Chondrocyte (in vitro differentiated cells): Measurements from ENCODE around the gene FRS2. TPM values are rescaled to one million over a fixed set of nuclear protein-coding genes. Genes with fewer than 3 reads are reported as not detected.

Experiments
- DNase-seq: peaks from one replicate; pipeline ENCODE4 v3.0.0; 2021; ENCODE audit warnings: mixed read lengths, low spot score
- H3K27ac Mint-ChIP-seq: one replicate; pipeline ENCODE4 v1.8.0; 2021; ENCODE audit warnings: mild to moderate bottlenecking, moderate library complexity, mixed read lengths; ENCODE audit not compliant: unreplicated experiment
- H3K27me3 Mint-ChIP-seq: 2 replicates; pipeline ENCODE4 v1.8.0; 2021; ENCODE audit warnings: low read depth, mixed read lengths
- H3K36me3 Mint-ChIP-seq: 2 replicates; pipeline ENCODE4 v1.8.0; 2021; ENCODE audit warnings: low read depth, mixed read lengths
- H3K4me1 Mint-ChIP-seq: 2 replicates; pipeline ENCODE4 v1.8.0; 2021; ENCODE audit warnings: low read depth, mild to moderate bottlenecking, mixed read lengths
- H3K4me3 Mint-ChIP-seq: one replicate; pipeline ENCODE4 v1.8.0; 2021; ENCODE audit warnings: mild to moderate bottlenecking, moderate library complexity, mixed read lengths; ENCODE audit not compliant: unreplicated experiment
- H3K9me3 Mint-ChIP-seq: 2 replicates; pipeline ENCODE4 v1.8.0; 2021; ENCODE audit warnings: low read depth, mixed read lengths
- CTCF ChIP-seq: fragments of 200-600 bp; sonication (generic); IDR thresholded peaks from 2 replicates; pipeline ENCODE4 v1.5.0; 2021; ENCODE audit warnings: antibody characterized with exemption, mild to moderate bottlenecking, moderate library complexity
- total RNA-seq: library from RNA; stranded (reverse); gene quantifications from 3 replicates; pipeline ENCODE4 v1.2.1, GENCODE V29; 2021

Gene FRS2
- total RNA-seq, 1 donor from 2014 or later: 46.9 TPM

GRCh38 chr12:69579029-69579428 is 108.8 kb downstream of the FRS2 start:
- H3K27ac Mint-ChIP-seq: no peak overlapping the region
- H3K4me1 Mint-ChIP-seq: peaks cover 3% of the 10 kb centered on the region
- no peak overlapping the region for H3K4me3 Mint-ChIP-seq
- H3K9me3 Mint-ChIP-seq: no peaks in the 10 kb centered on the region
- DNase-seq: no peak
- no peak for TF ChIP-seq CTCF
- no peaks in the 10 kb centered on the region for H3K27me3 Mint-ChIP-seq
- H3K36me3 Mint-ChIP-seq: peaks cover 12% of the 10 kb centered on the region

- Mint-ChIP-seq H3K36me3 (peaks cover 3% of the 10 kb centered on the region), H3K27me3 (no peaks in the 10 kb centered on the region), H3K27ac (no peak overlapping the region), H3K4me3 (no peak overlapping the region), H3K4me1 (peaks cover 8% of the 10 kb centered on the region), H3K9me3 (no peaks in the 10 kb centered on the region)
- TF ChIP-seq CTCF: no peak
- no peak for DNase-seq
Observed at GRCh38 chr12:69580074-69580473, 109.9 kb downstream of the FRS2 start.

- H3K27ac Mint-ChIP-seq: no peak overlapping the region
- no peaks in the 10 kb centered on the region for H3K27me3 Mint-ChIP-seq
- H3K4me1 Mint-ChIP-seq: peaks cover 15% of the 10 kb centered on the region
- no peak overlapping the region for H3K4me3 Mint-ChIP-seq
- H3K9me3 Mint-ChIP-seq: no peaks in the 10 kb centered on the region
- DNase-seq: no peak
- TF ChIP-seq CTCF: peak; percentile 44
- H3K36me3 Mint-ChIP-seq: peaks cover 4% of the 10 kb centered on the region
Observed at GRCh38 chr12:69583203-69583602, 113.0 kb downstream of the FRS2 start.

- Mint-ChIP-seq H3K4me1 (peaks cover 15% of the 10 kb centered on the region), H3K27ac (peak within 1 kb of the TSS; percentile 97), H3K4me3 (peak within 1 kb of the TSS; percentile 96), H3K9me3 (no peaks in the 10 kb centered on the region), H3K27me3 (no peaks in the 10 kb centered on the region), H3K36me3 (peaks cover 17% of the 10 kb centered on the region)
- DNase-seq: peak; percentile 98
- TF ChIP-seq CTCF: peak; percentile 65
Observed at GRCh38 chr12:69585189-69586062, 115.2 kb downstream of the FRS2 start, which contains the start of gene CCT2. CCT2 (plus strand) TSS chr12:69585459; CDS start chr12:69585522, 63 bp downstream.

- no peak for TF ChIP-seq CTCF
- no peaks in the 10 kb centered on the region for H3K9me3 Mint-ChIP-seq
- H3K27ac Mint-ChIP-seq: no peak overlapping the region
- H3K4me1 Mint-ChIP-seq: peaks cover 15% of the 10 kb centered on the region
- H3K36me3 Mint-ChIP-seq: peaks cover 31% of the 10 kb centered on the region
- no peak for DNase-seq
- no peak overlapping the region for H3K4me3 Mint-ChIP-seq
- H3K27me3 Mint-ChIP-seq: no peaks in the 10 kb centered on the region
Observed at GRCh38 chr12:69588527-69588926, 118.3 kb downstream of the FRS2 start.
